Liver (tissue), 3 donors: Measurements from ENCODE around the gene CCDC12.

ENCODE experiments used
- ATF3 ChIP-seq: IDR thresholded peaks from 2 replicates; pipeline ENCODE4 v1.6.1; 2016; ENCODE audit warnings: antibody characterized with exemption
- CTCF ChIP-seq: fragments of 150-350 bp; IDR thresholded peaks from 2 replicates; pipeline ENCODE4 v1.5.1; 2017; ENCODE audit warnings: improper control_type of control experiment, low read depth, low read length; ENCODE audit not compliant: missing input control
- EGR1 ChIP-seq, 2 donors: IDR thresholded peaks; 2 replicates each; pipeline ENCODE4 v1.6.1; 2016 to 2018; ENCODE audit warnings: antibody characterized with exemption in 2 of 2, low read depth in 2 of 2
- GABPA ChIP-seq, 2 donors: IDR thresholded peaks in 1 of 2; conservative IDR thresholded peaks in 1 of 2; 2 replicates each; pipeline ENCODE4 v1.6.1; 2016; ENCODE audit warnings: antibody characterized with exemption in 2 of 2, mild to moderate bottlenecking in 1 of 2, moderate library complexity in 1 of 2
- HNF4G ChIP-seq: IDR thresholded peaks from 2 replicates; pipeline ENCODE4 v1.6.1; 2016; ENCODE audit warnings: antibody characterized with exemption
- JUND ChIP-seq, 2 donors: IDR thresholded peaks; 2 replicates each; pipeline ENCODE4 v1.6.1; 2016; ENCODE audit warnings: antibody characterized with exemption in 2 of 2
- MAX ChIP-seq: IDR thresholded peaks from 2 replicates; pipeline ENCODE4 v1.6.1; 2016; ENCODE audit warnings: antibody characterized with exemption
- REST ChIP-seq: IDR thresholded peaks from 2 replicates; pipeline ENCODE4 v1.6.1; 2016; ENCODE audit warnings: antibody characterized with exemption, mild to moderate bottlenecking
- SP1 ChIP-seq: IDR thresholded peaks from 2 replicates; pipeline ENCODE4 v1.6.1; 2018; ENCODE audit warnings: antibody characterized with exemption, mild to moderate bottlenecking
- TAF1 ChIP-seq: conservative IDR thresholded peaks from 2 replicates; pipeline ENCODE4 v1.6.1; 2016; ENCODE audit warnings: antibody characterized with exemption, mild to moderate bottlenecking
- YY1 ChIP-seq: IDR thresholded peaks from 2 replicates; pipeline ENCODE4 v1.6.1; 2016; ENCODE audit warnings: antibody characterized with exemption, mild to moderate bottlenecking
- ZBTB33 ChIP-seq: IDR thresholded peaks from 2 replicates; pipeline ENCODE4 v1.6.1; 2016; ENCODE audit warnings: antibody characterized with exemption
- donor health status: healthy.
- donor health status: healthy.

GRCh38 chr3:46927718-46928073 lies 48.8 kb downstream of the CCDC12 start:
- no peak for TF ChIP-seq CTCF
- TF ChIP-seq TAF1: no peak
- TF ChIP-seq MAX: no peak
- TF ChIP-seq GABPA (IDR thresholded peaks at IDR 0.05 in 1 of 2, conservative IDR thresholded peaks at IDR 0.05 in 1 of 2): no peak
- no peak for TF ChIP-seq ZBTB33
- no peak for TF ChIP-seq JUND (IDR thresholded peaks at IDR 0.05)
- TF ChIP-seq REST: no peak
- TF ChIP-seq ATF3: no peak
- TF ChIP-seq EGR1 (IDR thresholded peaks at IDR 0.05; ENCODE audit: low read depth in 2 of 2): no peak
- TF ChIP-seq SP1: no peak
- no peak for TF ChIP-seq HNF4G
- TF ChIP-seq YY1: no peak
